ENCODE data around the gene RNF44. TPM values are rescaled to one million over a fixed set of nuclear protein-coding genes. Genes with fewer than 3 reads are reported as not detected.

RNF44 gene
- total RNA-seq, 1 experiment from 2014 or later, result 113 TPM

GRCh38 chr5:176517053-176517661 is 20.0 kb downstream of the RNF44 start:
- BruUV-seq (replicated peaks), result no TSS peak
- TF ChIP-seq REST (IDR thresholded peaks at IDR 0.05; ENCODE audit: insufficient read depth in 1 of 2, low read depth in 2 of 2, low read length in 1 of 2) (no peak), TCF7L2 (IDR thresholded peaks at IDR 0.05; ENCODE audit: low read depth, low read length) (no peak), POLR2AphosphoS5 (IDR thresholded peaks at IDR 0.05; ENCODE audit: low read depth, low read length) (no peak), SIN3A (IDR thresholded peaks at IDR 0.05; ENCODE audit: borderline replicate concordance, insufficient read depth, low read depth, low read length) (no peak), CTCF (IDR thresholded peaks at IDR 0.05) (no peak)
- in situ Hi-C loops (cut with HindIII; ENCODE audit: low pct_unique_long_range_greater_than_20kb, low sequenced_read_pairs) (no loop called here), intact Hi-C loops (cut with micrococcal nuclease; ENCODE audit: unreplicated experiment) (no loop called here)
- no peaks in the 10 kb centered on the region for H3K4me1 ChIP-seq (ENCODE audit: control insufficient read depth, insufficient read depth, low read length)
- H3K4me3 ChIP-seq (ENCODE audit: low read depth in 2 of 2, low read length in 2 of 2), result no peak overlapping the region
- no peak overlapping the region for H3K27ac ChIP-seq (ENCODE audit: low read length)
- ChIA-PET CTCF (no interaction called here), POLR2A (interaction anchor here (0.7 kb wide), 2 partner anchors 26 to 220 kb away, joined by 3 to 6 read pairs; no protein-coding TSS in a partner anchor)
- H3K36me3 ChIP-seq (ENCODE audit: control insufficient read depth, insufficient read depth, low read length), result no peaks in the 10 kb centered on the region
- no peaks in the 10 kb centered on the region for H3K27me3 ChIP-seq (ENCODE audit: control insufficient read depth, insufficient read depth, low read length)
- DNase-seq (ENCODE audit: low read depth, low spot score) (no peak), ATAC-seq (no peak)
- no peaks in the 10 kb centered on the region for H3K9me3 ChIP-seq (ENCODE audit: control insufficient read depth, insufficient read depth, low read depth, low read length)

GRCh38 chr5:176515396-176515795 is 21.8 kb downstream of the RNF44 start:
- ATAC-seq, result no peak
- H3K9me3 ChIP-seq (ENCODE audit: control insufficient read depth, insufficient read depth, low read depth, low read length), result no peaks in the 10 kb centered on the region
- in situ Hi-C loops (cut with HindIII; ENCODE audit: low pct_unique_long_range_greater_than_20kb, low sequenced_read_pairs) (no loop called here), intact Hi-C loops (cut with micrococcal nuclease; ENCODE audit: unreplicated experiment) (no loop called here)
- ChIA-PET POLR2A (no interaction called here), CTCF (no interaction called here)
- no peaks in the 10 kb centered on the region for H3K27me3 ChIP-seq (ENCODE audit: control insufficient read depth, insufficient read depth, low read length)
- no peaks in the 10 kb centered on the region for H3K36me3 ChIP-seq (ENCODE audit: control insufficient read depth, insufficient read depth, low read length)
- H3K4me1 ChIP-seq (ENCODE audit: control insufficient read depth, insufficient read depth, low read length), result no peaks in the 10 kb centered on the region
- no peak overlapping the region for H3K4me3 ChIP-seq (ENCODE audit: low read depth in 2 of 2, low read length in 2 of 2)
- DNase-seq (ENCODE audit: low read depth, low spot score), result no peak
- no peak for TF ChIP-seq SIN3A (IDR thresholded peaks at IDR 0.05; ENCODE audit: borderline replicate concordance, insufficient read depth, low read depth, low read length)
- TF ChIP-seq REST (IDR thresholded peaks at IDR 0.05; ENCODE audit: insufficient read depth in 1 of 2, low read depth in 2 of 2, low read length in 1 of 2), result no peak
- no peak for TF ChIP-seq CTCF (IDR thresholded peaks at IDR 0.05)
- TF ChIP-seq POLR2AphosphoS5 (IDR thresholded peaks at IDR 0.05; ENCODE audit: low read depth, low read length), result no peak
- TF ChIP-seq TCF7L2 (IDR thresholded peaks at IDR 0.05; ENCODE audit: low read depth, low read length), result no peak
- no peak overlapping the region for H3K27ac ChIP-seq (ENCODE audit: low read length)
- no TSS peak for BruUV-seq (replicated peaks)
